Fibroblast of the aortic adventitia (primary cell): ENCODE data around the gene DCD. TPM values are rescaled to one million over a fixed set of nuclear protein-coding genes. Genes with fewer than 3 reads are reported as not detected.

Experiments
- DNase-seq: peaks from one replicate; pipeline ENCODE4 v3.0.0-alpha.2; 2010; ENCODE audit warnings: low read depth
- H3K4me3 ChIP-seq: 2 replicates; pipeline ENCODE4 v1.5.1; 2011; ENCODE audit warnings: low read depth, mild to moderate bottlenecking, control low read depth, low read length, moderate library complexity
- total RNA-seq: library from RNA; depleted of rRNA; stranded (reverse); fragments of >200 nt; gene quantifications from 2 replicates; pipeline ENCODE4 v1.2.3, GENCODE V29; 2012; ENCODE audit warnings: low replicate concordance
- TF ChIP-seq, protein P1 (sequence below): IDR thresholded peaks from 2 replicates; pipeline ENCODE4 v1.5.1; 2011; ENCODE audit warnings: mild to moderate bottlenecking, low read length, control low read depth, inconsistent platforms; ENCODE audit not compliant: insufficient read depth

DCD gene
- total RNA-seq, 1 donor: not detected

DNA sequence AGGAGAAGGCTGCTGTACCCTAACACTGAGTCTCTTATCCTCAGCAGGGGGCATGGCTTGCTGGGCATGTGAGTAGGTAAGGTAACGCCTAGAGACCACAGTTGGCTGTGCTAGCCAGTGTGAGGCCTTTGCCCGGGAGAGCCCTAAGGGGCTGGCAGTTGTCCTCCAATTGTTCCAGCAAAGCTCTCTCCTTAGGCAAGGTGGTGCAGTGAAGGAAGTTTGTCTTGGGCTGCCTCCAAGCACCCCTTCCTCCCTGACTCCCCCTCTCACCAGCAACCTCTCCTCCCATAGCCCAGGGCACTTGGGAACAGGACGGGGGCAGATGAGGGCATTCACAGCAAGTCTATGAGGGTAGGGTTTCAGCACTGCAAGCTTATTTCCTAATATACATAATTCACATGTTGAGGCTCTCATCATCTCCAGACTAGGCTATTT, 36.4 kb downstream of the DCD start:
- DNase-seq: no peak
- TF ChIP-seq, protein P1, sequence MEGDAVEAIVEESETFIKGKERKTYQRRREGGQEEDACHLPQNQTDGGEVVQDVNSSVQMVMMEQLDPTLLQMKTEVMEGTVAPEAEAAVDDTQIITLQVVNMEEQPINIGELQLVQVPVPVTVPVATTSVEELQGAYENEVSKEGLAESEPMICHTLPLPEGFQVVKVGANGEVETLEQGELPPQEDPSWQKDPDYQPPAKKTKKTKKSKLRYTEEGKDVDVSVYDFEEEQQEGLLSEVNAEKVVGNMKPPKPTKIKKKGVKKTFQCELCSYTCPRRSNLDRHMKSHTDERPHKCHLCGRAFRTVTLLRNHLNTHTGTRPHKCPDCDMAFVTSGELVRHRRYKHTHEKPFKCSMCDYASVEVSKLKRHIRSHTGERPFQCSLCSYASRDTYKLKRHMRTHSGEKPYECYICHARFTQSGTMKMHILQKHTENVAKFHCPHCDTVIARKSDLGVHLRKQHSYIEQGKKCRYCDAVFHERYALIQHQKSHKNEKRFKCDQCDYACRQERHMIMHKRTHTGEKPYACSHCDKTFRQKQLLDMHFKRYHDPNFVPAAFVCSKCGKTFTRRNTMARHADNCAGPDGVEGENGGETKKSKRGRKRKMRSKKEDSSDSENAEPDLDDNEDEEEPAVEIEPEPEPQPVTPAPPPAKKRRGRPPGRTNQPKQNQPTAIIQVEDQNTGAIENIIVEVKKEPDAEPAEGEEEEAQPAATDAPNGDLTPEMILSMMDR: no peak

DNA sequence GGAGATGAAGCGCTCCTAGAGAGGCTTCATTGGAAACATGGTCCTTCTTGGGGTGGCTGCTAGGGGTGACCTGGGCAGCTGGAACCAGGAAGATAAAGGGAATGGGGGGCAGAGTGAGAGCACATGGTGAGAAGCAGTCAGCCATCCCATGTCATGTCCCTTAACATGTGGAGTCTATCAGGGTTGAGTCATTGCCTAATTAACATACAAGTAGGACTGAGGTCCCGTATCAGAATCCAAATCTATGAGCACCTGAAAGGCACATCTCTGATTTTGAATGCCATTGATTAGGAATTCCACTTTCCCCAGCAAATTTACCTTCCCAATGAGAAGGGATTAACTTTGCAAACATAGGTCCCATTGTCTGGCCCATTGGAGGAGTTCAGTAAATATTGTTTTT, 39.4 kb downstream of the DCD start:
- no peak for DNase-seq
- TF ChIP-seq, protein P1: no peak

More for the DNA sequence above, 36.4 kb downstream of the DCD start:
- H3K4me3 ChIP-seq: no peak overlapping the region

DNA sequence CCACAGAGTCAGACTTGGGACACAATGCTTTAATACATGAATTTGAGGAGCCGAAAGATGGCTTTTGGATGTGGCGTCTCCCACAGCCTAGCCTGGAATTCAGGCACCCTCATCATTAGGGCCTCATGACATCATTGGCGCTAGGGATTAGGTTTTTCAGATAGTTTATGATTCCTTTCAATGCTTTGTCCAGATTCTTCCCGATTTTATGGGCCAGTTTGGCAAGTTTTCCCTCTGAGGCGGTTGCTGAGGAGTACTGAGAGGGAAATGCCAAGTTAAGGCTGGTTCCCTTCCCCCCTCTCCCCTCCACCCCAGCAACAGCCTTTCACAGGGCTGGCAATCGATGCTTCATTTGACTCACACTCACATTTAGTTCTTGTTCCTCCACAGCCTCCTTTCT, 40.0 kb downstream of the DCD start:
- no peak for DNase-seq
- H3K4me3 ChIP-seq: no peak overlapping the region
- TF ChIP-seq, protein P1: no peak

More for the DNA sequence above, 39.4 kb downstream of the DCD start:
- no peak overlapping the region for H3K4me3 ChIP-seq

DNA sequence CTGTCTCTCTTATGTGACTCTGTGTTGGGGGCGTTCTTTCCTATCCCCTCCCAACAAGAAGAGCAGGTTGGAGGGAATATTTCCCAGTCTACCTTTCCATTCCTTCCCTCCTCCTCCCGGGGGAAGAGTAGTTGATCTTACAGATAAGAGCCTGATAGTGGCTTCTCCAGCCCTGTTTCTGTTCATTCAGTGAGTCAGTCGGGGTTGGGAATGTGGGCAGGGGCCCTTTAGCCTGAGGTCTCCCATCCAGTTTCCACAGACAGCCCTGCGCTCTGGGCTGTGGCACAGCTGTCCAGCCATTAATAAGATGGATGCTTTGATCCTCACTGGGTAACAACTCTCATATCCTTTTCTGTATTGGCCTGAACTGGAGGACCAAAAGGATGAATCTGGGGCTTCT, 41.6 kb downstream of the DCD start:
- no peak for DNase-seq
- TF ChIP-seq, protein P1: no peak
- H3K4me3 ChIP-seq: no peak overlapping the region

DNA sequence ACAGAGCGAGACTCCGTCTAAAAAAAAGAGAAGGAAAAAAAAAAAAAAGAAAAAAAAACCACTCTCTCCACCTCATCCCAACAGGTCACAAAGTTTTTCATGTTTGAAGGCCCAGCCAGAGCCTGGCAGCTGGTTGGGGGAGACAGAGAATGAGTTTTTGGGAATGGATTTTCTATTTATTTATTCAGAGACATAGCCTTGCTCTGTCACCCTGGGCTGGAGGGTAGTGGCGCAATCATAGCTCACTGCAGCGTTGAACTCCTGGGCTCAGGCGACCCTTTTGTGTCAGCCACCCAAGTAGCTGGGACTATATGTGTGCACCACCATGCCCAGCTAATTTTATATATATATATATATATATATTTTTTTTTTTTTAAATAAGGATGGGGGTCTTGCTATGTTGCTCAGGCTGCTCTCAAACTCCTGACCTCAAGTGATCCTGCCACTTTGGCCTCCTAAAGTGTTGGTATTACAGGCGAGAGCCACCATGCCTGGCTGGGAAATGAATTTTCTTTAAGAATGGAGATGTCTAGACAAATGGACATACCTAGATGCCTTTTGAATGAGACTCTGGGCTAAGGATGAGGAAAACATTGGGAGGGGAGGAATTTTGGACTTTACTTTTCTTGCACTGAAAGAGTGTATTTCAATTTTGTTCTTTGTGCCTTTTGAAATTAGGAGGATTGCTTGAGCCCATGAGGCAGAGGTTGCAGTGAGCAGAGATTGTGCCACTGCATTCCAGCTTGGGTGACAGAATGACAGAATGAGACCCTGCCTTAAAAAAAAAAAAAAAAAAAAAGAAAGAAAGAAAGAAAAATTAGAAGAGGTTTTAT, 42.8 kb downstream of the DCD start:
- TF ChIP-seq, protein P1: no peak
- no peak overlapping the region for H3K4me3 ChIP-seq
- no peak for DNase-seq

DNA sequence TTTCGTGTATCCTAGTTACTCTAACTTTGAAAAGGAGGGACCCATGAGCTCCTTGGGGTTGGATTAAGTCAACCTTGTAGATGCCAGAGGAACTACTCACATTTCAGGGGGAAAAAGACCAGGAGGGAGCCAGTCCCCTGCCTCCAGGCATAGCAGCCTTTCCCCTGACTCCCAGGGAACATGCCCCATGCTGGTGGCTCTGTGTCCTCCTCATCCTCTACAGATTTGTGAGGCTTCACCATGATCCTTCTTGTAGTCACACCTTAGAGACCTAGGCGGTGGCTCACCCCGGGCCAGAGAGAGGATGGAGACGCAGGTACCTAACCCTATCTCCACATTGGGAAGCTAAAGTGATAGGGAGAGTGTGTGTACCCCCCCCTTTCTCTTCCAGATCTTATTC, 43.7 kb downstream of the DCD start:
- TF ChIP-seq, protein P1: no peak
- H3K4me3 ChIP-seq: no peak overlapping the region
- no peak for DNase-seq
